Left hindlimb (tissue), 1 donor: ENCODE results near the gene BCL2.
A peak's percentile ranks its signal among the peaks of the same experiment; 100 is the strongest.
"Not testable (repeated sequence)": the region's sequence is repeated elsewhere in the genome, so short reads cannot be mapped to it uniquely, and the experiment has no call there.

Experiments used
- DNase-seq: peaks from one replicate; pipeline ENCODE4 v3.0.0-alpha.2; 2018

Gene BCL2

DNA sequence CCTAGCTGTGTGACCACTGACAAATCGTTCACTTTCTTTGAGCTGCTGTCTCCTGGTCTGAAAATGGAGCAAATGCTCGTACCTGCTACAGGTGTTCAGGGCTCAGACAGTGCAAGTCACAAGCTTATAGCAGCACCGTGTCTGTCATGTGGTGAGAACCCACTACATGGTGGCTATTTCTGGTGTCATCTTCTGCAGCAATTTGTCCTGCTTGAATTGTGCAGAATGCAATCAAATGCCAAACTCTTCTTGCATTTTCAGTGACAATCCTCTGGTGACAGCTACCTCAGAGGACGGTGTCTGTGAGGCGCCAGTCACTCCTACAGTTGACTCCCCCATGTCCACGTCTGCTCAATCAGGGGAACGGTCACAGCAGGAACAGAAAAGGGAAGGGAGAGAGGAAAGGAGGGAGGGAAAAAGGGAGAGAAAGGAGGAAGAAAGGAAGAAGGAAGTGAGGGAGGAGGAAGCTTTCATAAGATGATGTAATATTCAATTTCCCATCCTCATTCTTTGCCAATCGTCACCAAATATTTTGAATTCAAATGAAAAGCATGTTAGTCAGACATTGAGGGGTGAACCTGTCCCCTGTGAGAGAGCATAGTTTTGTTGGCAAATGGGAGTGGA is 122.2 kb downstream of the BCL2 start:
- DNase-seq, result no peak

DNA sequence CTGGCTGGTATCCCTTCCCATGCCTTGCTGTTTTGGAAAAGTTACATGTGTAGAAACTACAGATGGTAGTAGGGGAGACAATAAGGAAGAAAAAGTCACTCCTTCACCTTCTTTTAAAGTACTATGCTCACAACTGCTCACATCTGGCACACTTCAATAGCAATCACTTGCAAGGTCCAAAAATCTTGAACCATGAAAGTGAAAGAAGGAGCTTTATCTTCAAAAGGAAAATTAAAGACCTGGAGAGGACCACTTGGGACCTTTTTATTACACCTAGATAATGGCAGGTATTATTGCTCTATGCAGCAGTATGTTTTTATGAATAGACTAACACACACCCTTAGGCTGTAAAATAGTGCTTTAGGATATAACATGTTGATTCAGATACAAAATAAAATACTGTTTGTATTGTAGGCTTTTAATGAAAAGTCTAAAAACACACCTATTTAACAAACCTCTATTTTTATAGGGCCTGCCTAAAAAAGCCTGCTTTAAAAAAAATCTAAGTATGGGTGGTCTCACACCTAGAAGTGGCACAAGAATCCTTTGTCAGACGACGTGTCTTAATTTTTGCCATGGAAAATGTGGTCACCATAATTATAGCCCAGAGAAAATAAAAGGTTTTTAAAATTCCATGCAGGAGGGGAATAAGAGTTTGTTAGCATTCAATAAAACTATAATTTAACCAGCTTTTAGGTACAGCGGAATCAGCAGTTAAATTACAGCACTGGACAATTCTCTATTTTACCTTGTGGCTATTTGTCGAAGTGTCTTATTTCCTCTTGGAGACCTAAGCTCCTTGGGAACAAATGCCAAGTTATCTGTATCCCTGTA is 124.0 kb downstream of the BCL2 start:
- no peak for DNase-seq

DNA sequence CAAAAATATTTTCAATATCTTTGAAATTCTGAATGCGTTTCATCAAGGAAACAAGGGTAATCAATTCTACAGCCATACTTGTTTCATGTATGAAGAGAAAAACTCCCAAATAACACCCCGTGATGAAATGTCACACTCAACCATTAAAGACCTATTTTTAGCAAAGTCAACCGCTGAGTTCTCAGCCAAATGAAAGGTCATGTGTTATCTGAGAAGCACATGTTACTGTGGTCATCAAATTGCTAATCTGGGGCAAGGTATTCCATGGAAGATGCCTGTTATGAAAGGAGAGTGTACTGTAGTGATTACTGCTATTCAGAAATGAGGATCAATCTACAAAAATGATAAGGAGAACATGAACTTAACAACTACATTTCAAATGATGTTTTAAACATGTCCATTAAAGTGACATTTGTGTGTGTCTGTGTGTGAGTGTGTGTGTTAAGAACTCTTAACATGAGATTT is 126.7 kb downstream of the BCL2 start:
- DNase-seq, result no peak

- DNase-seq, result no peak
These were observed 127.3 kb downstream of the BCL2 start for GRCh38 chr18:63192126-63192884.

- no peak for DNase-seq
These were observed 128.2 kb downstream of the BCL2 start for GRCh38 chr18:63191413-63191812.

- not testable (repeated sequence) for DNase-seq
These were observed 128.7 kb downstream of the BCL2 start for GRCh38 chr18:63190838-63191237.

GRCh38 chr18:63189817-63190216 is 129.8 kb downstream of the BCL2 start:
- no peak for DNase-seq

DNA sequence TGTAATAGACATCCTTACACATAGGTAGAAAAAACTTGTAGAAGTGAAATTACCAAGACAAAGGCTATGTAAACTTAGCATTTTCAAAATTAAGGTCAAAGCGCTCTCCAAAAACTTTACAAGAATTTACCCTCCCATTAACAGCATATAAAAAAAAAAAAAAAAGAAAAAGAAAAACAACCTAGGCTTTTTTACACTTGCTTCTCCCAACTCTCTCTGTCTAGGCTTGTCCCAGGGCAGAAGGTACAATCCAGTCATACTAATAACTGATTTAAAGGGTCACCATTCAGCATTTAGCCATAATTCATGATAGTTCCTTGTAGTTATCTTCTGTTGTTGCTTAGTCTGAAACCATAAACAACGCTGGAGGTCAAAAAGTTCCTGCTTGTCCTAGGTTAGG is 130.5 kb downstream of the BCL2 start:
- DNase-seq, result no peak

GRCh38 chr18:63187791-63188460 is 131.6 kb downstream of the BCL2 start:
- no peak for DNase-seq

- DNase-seq, result no peak
These were observed 132.4 kb downstream of the BCL2 start for GRCh38 chr18:63187223-63187574.

- no peak for DNase-seq
These were observed 132.9 kb downstream of the BCL2 start for GRCh38 chr18:63186520-63187222.

- no peak for DNase-seq
These were observed 133.6 kb downstream of the BCL2 start for GRCh38 chr18:63185984-63186383.

GRCh38 chr18:63183952-63184770 is 135.4 kb downstream of the BCL2 start:
- DNase-seq, result no peak

GRCh38 chr18:63183378-63183777 is 136.2 kb downstream of the BCL2 start:
- peak; percentile 55 for DNase-seq

DNA sequence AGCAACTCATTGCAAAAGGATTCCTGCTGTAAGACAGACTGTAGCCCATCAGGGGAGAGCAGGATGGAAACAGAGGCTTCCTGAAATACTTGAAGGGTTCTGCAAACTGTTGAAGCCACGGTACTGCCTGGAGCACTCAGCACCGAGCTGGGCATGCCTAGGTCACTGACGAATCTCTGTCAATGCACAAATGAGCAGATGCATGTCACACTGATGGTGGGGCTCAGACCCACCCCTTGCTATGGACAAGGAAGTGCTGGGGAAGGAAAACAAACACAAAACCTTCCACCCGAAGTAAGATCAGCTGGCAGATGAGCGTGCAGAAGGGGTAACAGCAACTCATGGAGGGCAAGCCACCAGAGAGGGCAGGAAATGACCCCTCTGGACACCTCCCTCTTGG is 136.7 kb downstream of the BCL2 start:
- DNase-seq, result no peak

DNA sequence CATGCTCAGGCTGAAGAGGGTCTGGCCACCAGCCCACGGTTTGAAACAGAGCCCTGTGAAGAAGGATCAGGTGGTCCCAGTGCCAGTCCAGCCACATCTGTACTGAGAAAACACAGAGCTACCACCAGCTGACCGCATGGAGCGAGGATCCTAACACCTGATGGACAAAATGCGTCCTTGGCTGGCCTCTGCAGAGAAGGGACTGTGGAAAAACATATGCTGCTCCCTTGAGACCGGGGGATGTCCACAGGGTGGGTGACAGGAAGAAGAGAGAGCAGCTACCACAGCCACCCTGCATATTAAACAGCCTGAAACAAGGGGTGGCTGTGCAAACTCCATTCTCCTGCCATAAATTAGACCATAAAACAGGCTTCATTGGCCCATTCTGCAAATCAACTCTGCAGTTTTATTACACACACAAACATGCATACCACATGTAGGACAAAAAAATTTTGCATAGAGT is 137.2 kb downstream of the BCL2 start:
- no peak for DNase-seq

GRCh38 chr18:63181706-63182309 is 137.8 kb downstream of the BCL2 start:
- DNase-seq, result no peak

DNA sequence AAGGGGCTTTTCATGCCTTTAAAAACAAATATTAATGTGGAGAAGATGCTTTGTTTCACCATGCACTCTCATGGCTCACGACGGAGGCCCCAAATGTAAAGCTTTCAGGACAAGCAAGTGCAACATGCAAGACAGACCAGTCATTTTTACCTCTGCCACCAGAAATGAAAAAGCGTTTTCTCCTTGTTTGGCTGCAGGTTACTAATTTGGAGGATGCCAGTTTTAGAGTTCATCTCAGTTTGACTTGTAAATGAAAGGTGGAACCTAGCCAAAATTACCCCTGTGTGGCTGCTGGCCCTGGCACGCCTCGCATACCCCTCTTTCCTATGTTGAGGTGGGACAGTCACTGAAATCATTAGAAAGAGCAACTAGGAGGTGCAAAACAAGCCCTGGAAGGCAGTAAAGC is 138.6 kb downstream of the BCL2 start:
- DNase-seq, result no peak

GRCh38 chr18:63180321-63180720 is 139.2 kb downstream of the BCL2 start:
- DNase-seq, result no peak

DNA sequence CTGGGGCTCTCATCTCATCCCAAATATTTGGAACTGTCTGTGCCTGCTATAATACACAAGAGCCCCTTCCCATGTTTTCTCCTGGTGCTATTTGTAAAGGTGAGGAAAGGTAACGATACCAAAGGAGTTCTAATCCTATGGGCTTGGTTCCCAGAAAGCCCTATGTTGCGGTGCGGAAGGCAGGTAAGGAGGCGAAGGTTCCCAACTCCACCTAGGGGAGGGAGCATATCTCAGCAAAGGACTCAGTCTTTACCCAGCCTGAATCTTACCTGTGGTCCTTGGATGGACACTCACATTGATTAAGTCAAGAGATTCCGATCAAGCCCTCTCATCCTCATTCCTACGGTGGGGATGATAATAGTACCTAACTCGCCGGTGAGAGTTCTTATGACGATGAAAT is 140.1 kb downstream of the BCL2 start:
- DNase-seq, result no peak

DNA sequence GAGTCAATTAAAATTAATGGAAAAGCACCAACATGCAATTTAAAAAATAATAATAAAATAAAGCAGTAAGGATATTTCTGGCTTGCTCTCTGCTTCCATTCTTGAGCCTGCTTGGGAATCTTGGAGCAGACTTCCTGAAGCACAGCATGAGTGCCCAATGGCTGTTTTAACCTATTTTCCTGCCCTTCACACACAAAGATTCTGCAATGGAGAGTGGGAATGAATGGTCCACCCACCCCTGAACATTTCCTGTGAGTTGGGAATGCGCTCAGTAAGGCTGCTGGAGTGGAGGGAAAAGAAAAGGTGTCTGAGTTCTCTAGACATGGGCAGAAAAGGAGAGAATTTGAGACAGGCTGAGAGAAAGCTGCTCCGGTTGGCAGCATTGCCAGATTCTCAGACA is 140.6 kb downstream of the BCL2 start:
- DNase-seq, result no peak
